Measurements from ENCODE around the gene SPANXB1.
"Not testable (repeated sequence)": the region's sequence is repeated elsewhere in the genome, so short reads cannot be mapped to it uniquely, and the experiment has no call there.

The SPANXB1 gene, protein sequence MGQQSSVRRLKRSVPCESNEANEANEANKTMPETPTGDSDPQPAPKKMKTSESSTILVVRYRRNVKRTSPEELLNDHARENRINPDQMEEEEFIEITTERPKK

DNA sequence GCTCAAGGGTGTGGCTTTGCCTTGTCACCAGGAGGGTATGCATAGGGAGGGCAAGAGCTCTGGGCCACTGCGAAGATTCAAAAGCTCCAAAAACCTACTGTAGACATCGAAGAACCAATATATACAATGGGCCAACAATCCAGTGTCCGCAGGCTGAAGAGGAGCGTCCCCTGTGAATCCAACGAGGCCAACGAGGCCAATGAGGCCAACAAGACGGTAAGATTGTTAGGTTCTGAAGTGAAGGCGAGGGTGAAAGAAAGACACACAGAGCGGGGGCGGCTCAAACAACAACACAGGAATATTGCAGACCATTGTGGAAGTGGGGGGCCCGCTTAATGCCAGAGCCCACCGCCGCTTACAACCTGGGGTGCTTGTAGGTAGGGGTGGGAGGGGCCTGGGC lies at the start of gene SPANXB1:
Gene SPANXB1 (plus strand): TSS at position 27 of the 400 bp plus-strand sequence. CDS start 100 bp downstream, at position 127.
- H3K4me3 ChIP-seq (ENCODE audit: low read depth, low read length); DNase-seq (ENCODE audit: low read depth): not testable (repeated sequence)

- TF ChIP-seq, protein P1, sequence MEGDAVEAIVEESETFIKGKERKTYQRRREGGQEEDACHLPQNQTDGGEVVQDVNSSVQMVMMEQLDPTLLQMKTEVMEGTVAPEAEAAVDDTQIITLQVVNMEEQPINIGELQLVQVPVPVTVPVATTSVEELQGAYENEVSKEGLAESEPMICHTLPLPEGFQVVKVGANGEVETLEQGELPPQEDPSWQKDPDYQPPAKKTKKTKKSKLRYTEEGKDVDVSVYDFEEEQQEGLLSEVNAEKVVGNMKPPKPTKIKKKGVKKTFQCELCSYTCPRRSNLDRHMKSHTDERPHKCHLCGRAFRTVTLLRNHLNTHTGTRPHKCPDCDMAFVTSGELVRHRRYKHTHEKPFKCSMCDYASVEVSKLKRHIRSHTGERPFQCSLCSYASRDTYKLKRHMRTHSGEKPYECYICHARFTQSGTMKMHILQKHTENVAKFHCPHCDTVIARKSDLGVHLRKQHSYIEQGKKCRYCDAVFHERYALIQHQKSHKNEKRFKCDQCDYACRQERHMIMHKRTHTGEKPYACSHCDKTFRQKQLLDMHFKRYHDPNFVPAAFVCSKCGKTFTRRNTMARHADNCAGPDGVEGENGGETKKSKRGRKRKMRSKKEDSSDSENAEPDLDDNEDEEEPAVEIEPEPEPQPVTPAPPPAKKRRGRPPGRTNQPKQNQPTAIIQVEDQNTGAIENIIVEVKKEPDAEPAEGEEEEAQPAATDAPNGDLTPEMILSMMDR (IDR thresholded peaks at IDR 0.05; ENCODE audit: insufficient read depth, low read depth, low read length, missing control alignments): no peak
- H3K4me3 ChIP-seq (ENCODE audit: low read depth, low read length): no peak overlapping the region
- no peak for DNase-seq (ENCODE audit: low read depth)
Observed at GRCh38 chrX:140967036-140967435, 35.4 kb upstream of the SPANXB1 start.

DNA sequence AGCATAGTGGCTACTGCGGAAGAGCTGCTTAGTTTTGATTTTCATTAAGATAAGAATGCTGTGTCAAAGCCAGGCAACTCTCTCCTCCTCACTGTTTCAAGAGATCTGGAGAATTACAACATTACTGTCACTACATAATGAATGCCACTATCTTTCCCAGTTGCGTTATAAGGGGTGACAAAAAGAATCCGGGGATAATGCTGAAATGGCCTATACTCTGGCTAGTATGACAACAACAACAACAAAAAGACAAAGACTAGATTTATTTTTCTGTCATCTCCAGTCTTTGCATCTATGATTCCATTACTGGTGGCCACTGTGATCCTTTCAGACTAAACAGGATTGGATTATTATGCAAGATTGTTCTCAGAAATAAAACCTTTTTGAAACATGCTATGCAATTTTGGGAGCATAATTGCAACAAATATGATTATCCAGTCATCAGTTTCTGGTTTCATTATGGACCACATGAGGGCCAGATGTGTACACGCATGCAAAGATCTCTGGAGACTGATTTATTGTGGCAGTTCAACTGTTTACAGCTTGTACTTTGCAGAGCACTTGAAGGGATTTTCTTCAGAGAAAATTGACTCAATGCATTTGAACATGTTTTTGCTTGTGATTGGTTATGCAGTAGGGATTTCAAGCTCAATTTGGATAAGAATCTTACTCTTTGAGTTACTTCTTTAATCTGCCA lies 31.1 kb upstream of the SPANXB1 start:
- no peak for DNase-seq (ENCODE audit: low read depth)
- TF ChIP-seq, protein P1 (IDR thresholded peaks at IDR 0.05; ENCODE audit: insufficient read depth, low read depth, low read length, missing control alignments): no peak
- no peak overlapping the region for H3K4me3 ChIP-seq (ENCODE audit: low read depth, low read length)

DNA sequence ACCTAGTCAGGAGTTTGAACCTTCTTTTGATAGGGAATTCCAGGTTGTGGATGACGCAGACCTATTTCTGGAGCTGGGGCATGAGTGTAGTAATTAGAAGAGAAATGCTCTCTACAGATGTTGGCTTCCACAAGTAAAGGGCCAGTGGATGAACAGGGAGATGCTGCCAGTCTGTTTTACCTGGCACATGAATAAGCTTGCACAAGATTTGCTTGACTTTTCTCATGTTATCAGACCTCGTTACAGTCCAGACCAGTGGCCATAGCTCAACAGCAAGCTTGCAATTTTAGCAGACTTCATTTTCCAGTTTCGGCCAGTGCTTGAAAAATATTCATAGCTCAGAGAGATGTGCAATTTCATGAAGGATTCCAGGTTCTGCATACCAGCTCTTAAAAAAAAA lies 26.9 kb upstream of the SPANXB1 start:
- DNase-seq (ENCODE audit: low read depth): no peak
- TF ChIP-seq, protein P1 (IDR thresholded peaks at IDR 0.05; ENCODE audit: insufficient read depth, low read depth, low read length, missing control alignments): no peak

DNA sequence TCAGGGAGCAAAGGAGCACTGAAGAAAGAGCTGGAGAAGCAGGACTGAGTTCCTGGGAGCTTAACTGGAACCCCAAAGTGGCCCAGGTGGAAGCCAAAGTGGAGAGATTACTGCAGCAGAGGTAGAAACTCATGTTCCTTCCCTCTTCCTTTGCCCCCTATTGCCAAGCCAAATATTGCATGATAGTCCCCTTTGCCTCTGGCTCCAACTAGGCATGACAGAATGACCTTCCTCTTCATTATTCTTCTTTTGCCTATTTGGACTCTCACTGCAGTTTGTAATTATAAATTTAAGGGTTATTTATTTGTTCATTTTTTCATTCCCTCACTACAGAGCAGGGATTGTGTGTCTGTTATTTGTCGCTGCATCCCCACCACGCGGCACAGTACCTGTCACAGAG lies 22.1 kb upstream of the SPANXB1 start:
- TF ChIP-seq, protein P1 (IDR thresholded peaks at IDR 0.05; ENCODE audit: insufficient read depth, low read depth, low read length, missing control alignments): no peak
- DNase-seq (ENCODE audit: low read depth): no peak
- no peak overlapping the region for H3K4me3 ChIP-seq (ENCODE audit: low read depth, low read length)

More for the DNA sequence above, 26.9 kb upstream of the SPANXB1 start:
- H3K4me3 ChIP-seq (ENCODE audit: low read depth, low read length): no peak overlapping the region

DNA sequence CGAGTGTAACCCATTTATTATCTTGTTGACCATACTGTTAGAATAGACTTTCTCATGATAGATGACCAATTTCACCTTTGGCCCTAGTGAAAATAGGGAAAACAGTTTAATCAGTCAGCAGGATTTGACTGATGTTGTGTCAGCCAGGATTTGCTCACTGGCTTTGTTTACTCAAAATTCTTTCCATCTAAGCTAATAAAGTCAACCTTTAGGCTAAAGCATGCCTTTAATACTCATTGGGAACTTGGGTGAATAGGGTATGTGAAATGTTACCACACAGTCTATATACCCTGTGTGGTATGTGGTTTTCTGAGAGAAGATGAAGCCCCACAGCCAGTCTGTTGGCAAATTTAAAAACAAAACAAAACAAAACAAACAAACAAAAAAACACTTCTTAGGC lies 18.7 kb upstream of the SPANXB1 start:
- no peak for DNase-seq (ENCODE audit: low read depth)
- TF ChIP-seq, protein P1 (IDR thresholded peaks at IDR 0.05; ENCODE audit: insufficient read depth, low read depth, low read length, missing control alignments): no peak
- H3K4me3 ChIP-seq (ENCODE audit: low read depth, low read length): no peak overlapping the region

DNA sequence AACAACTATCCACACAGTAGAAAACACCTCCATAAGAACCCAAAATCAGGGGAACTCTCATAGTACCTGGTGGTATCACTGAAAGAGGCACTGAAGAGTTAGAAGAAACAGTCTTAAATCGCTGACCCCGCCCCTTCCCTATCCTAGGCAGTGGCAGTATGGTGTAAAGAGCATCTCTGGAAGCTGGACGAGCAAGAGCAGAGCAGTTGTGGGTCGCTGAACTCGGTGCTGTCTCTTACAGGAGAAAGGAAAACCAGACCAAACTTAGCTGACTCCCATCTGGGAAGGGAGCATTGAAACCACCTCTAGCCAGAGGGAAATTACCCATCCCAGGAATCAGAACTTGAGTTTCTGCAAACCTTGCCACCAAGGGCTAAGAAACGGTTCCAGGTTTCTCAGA lies 2.8 kb downstream of the SPANXB1 start:
- H3K4me3 ChIP-seq (ENCODE audit: low read depth, low read length); DNase-seq (ENCODE audit: low read depth): not testable (repeated sequence)

DNA sequence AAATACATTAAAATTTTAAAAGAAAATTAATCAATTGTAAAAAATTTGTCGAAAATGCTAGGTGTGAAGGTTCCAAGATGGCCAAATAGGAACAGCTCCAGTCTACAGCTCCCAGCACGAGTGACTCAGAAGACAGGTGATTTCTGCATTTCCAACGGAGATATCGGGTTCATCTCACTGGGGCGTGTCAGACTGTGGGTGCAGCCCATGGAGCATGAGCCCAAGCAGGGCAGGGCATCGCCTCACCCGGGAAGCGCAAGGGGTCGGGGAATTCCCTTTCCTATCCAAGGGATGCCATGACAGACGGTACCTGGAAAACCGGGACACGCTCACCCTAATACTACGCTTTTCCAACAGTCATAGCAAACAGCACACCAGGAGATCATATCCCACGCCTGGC lies 41.9 kb downstream of the SPANXB1 start:
- not testable (repeated sequence) for H3K4me3 ChIP-seq (ENCODE audit: low read depth, low read length); DNase-seq (ENCODE audit: low read depth)

DNA sequence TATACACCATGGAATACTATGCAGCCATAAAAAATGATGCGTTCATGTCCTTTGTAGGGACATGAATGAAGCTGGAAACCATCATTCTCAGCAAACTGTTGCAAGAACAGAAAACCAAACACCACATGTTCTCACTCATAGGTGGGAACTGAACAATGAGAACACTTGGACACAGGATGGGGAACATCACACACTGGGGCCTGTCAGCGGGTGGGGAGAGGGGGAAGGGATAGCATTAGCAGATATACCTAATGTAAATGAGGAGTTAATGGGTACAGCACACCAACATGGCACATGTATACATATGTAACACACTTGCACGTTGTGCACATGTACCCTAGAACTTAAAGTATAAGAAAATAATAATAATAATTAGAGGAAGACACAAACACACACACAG lies 47.5 kb downstream of the SPANXB1 start:
- not testable (repeated sequence) for H3K4me3 ChIP-seq (ENCODE audit: low read depth, low read length); DNase-seq (ENCODE audit: low read depth)

DNA sequence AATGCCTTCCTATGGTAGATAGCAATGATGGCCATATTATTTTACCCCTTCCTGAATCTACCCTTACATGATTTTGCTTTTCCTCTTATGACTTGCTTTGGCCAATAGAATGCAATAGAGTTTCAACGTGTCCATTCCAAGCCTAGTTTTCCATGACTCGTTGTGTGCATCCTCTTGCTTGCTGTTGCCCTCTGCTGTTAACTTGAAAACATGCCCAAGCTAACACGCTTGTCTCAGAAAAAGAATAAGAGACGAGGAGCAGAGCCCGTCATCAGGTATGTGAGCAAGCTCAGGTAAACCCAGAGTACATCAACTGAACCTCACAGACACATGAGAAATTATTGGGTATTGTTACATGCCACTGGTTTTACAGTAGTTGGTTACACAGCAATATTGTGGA lies 49.7 kb downstream of the SPANXB1 start:
- H3K4me3 ChIP-seq (ENCODE audit: low read depth, low read length); DNase-seq (ENCODE audit: low read depth): not testable (repeated sequence)
